ENCODE data around the gene DNAJC17. TPM values are rescaled to one million over a fixed set of nuclear protein-coding genes. Genes with fewer than 3 reads are reported as not detected.

DNAJC17 gene
- total RNA-seq, 1 donor from 2014 or later, result 14.0 TPM

DNA sequence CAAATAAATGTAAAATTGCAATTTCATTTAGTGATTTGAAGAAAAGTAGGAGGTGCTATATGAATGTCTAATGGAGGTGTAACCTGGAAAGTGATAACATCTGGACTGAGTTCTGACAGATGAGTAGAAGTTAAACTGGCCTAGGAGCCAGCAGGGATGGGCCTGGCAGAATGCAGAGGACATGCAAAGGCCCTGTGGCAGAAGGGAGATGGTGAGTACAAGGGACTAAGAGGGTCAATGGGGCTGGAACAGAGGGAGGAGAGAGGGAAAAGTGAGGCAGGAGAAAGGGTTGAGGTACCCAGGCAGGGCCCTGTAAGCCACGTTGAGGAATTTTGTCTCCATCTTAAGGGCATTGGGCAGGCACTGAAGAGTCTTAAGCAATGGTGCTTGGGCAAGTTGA, 24.6 kb upstream of the DNAJC17 start:
- Histone ChIP-seq H3K27me3 (no peaks in the 10 kb centered on the region), H3K9me3 (no peaks in the 10 kb centered on the region), H3K36me3 (no peaks in the 10 kb centered on the region), H3K4me1 (no peaks in the 10 kb centered on the region), H3K27ac (no peak overlapping the region), H3K4me3 (no peak overlapping the region)
- intact Hi-C loops (cut with DNase I), result no loop called here
- DNase-seq (ENCODE audit: extremely low spot score in 2 of 2), result no peak
- TF ChIP-seq POLR2A (IDR thresholded peaks at IDR 0.05) (no peak), POLR2AphosphoS5 (IDR thresholded peaks at IDR 0.05; ENCODE audit: insufficient read depth in 1 of 2, low read depth in 1 of 2) (no peak)
- TF ChIP-seq, protein P1, sequence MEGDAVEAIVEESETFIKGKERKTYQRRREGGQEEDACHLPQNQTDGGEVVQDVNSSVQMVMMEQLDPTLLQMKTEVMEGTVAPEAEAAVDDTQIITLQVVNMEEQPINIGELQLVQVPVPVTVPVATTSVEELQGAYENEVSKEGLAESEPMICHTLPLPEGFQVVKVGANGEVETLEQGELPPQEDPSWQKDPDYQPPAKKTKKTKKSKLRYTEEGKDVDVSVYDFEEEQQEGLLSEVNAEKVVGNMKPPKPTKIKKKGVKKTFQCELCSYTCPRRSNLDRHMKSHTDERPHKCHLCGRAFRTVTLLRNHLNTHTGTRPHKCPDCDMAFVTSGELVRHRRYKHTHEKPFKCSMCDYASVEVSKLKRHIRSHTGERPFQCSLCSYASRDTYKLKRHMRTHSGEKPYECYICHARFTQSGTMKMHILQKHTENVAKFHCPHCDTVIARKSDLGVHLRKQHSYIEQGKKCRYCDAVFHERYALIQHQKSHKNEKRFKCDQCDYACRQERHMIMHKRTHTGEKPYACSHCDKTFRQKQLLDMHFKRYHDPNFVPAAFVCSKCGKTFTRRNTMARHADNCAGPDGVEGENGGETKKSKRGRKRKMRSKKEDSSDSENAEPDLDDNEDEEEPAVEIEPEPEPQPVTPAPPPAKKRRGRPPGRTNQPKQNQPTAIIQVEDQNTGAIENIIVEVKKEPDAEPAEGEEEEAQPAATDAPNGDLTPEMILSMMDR (IDR thresholded peaks at IDR 0.05), result no peak

DNA sequence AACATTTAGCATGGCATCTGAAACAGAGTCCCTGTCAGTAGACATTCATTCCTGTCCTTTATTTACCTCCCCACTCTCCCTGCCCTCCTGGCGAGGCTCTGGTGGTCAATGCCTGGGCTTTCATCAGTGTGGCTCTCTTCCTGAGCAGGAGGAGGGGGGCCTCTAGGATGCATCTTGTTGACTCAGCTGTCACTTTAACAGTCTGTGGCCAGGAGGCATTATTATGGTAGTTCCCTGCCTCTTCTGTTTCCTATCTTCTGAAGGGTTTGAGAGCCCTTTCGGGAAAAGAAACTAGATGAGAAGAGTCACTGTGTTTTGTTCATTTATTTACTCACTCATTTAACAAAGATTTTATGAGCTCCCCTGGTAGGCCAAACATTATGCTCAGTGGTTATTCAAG, 23.6 kb upstream of the DNAJC17 start:
- Histone ChIP-seq H3K9me3 (no peaks in the 10 kb centered on the region), H3K4me3 (no peak overlapping the region), H3K27ac (no peak overlapping the region), H3K27me3 (no peaks in the 10 kb centered on the region), H3K36me3 (no peaks in the 10 kb centered on the region), H3K4me1 (no peaks in the 10 kb centered on the region)
- DNase-seq (ENCODE audit: extremely low spot score in 2 of 2), result no peak
- TF ChIP-seq, protein P1 (IDR thresholded peaks at IDR 0.05), result no peak
- TF ChIP-seq POLR2A (IDR thresholded peaks at IDR 0.05) (no peak), POLR2AphosphoS5 (IDR thresholded peaks at IDR 0.05; ENCODE audit: insufficient read depth in 1 of 2, low read depth in 1 of 2) (no peak)
- intact Hi-C loops (cut with DNase I), result no loop called here

DNA sequence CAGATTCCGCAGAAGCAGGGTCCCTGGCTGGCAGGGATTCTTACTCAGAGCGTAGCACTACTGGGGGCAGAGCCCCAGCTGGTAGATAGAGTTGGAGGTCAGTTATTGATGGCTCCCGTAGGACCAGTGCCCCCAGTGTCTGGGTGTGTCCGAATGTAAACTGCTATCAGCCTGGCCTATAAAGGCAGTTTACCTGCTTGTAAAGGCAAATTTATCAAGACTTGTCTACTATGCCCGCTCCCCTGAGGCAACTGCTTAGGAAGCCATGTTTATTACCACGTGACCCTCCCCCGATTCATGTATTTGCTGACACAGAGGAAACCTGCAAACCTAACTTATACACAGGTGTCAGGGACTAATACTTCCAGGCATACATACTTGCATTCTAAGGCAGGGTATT, 21.8 kb upstream of the DNAJC17 start:
- no peaks in the 10 kb centered on the region for H3K27me3 ChIP-seq
- no peak overlapping the region for H3K27ac ChIP-seq
- DNase-seq (ENCODE audit: extremely low spot score in 2 of 2), result no peak
- intact Hi-C loops (cut with DNase I), result no loop called here
- no peak overlapping the region for H3K4me3 ChIP-seq
- TF ChIP-seq POLR2A (IDR thresholded peaks at IDR 0.05), result no peak
- TF ChIP-seq, protein P1 (IDR thresholded peaks at IDR 0.05), result no peak
- TF ChIP-seq POLR2AphosphoS5 (IDR thresholded peaks at IDR 0.05; ENCODE audit: insufficient read depth in 1 of 2, low read depth in 1 of 2), result no peak
- H3K4me1 ChIP-seq, result no peaks in the 10 kb centered on the region
- H3K36me3 ChIP-seq, result no peaks in the 10 kb centered on the region
- no peaks in the 10 kb centered on the region for H3K9me3 ChIP-seq

DNA sequence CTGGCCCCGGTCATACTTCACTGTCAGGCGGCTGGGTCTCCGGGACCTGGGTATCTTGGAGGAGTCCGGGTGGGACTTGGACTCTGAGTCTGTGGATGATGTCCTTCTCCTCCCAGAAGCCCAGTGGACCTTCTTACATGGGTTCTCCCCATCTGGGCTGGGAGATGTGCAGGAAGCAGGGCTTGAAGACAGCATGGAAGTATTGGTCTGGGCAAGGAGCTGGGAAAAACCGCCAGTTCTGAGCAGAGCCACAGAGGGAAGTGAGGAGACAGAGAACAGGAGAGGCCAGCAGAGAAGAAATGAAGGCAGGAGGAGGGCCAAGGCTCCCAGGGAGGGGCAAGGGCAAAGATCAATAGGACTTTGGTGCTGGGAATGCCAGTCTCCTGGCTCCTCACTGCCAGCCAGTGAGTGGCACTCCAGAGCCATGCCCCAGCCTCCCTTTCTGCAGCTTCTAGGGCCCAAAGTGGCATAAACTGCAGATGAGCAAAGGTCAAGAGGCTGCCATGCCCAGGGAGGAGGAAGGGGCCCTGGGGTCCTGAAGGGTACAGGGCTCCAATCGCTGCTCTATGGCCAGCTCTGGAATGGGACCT, 21.3 kb upstream of the DNAJC17 start, which contains the start of gene PPP1R14D:
PPP1R14D (minus strand) TSS at position 262 of the 590 bp plus-strand sequence; CDS start at position 195, 67 bp downstream.
- Histone ChIP-seq H3K4me3 (no peak within 1 kb of the TSS), H3K4me1 (no peaks in the 10 kb centered on the region), H3K36me3 (no peaks in the 10 kb centered on the region), H3K27me3 (no peaks in the 10 kb centered on the region), H3K9me3 (no peaks in the 10 kb centered on the region), H3K27ac (no peak within 1 kb of the TSS)
- no peak for DNase-seq (ENCODE audit: extremely low spot score in 2 of 2)
- intact Hi-C loops (cut with DNase I), result no loop called here
- TF ChIP-seq POLR2AphosphoS5 (IDR thresholded peaks at IDR 0.05; ENCODE audit: insufficient read depth in 1 of 2, low read depth in 1 of 2) (no peak), POLR2A (IDR thresholded peaks at IDR 0.05) (no peak)
- TF ChIP-seq, protein P1 (IDR thresholded peaks at IDR 0.05), result no peak

DNA sequence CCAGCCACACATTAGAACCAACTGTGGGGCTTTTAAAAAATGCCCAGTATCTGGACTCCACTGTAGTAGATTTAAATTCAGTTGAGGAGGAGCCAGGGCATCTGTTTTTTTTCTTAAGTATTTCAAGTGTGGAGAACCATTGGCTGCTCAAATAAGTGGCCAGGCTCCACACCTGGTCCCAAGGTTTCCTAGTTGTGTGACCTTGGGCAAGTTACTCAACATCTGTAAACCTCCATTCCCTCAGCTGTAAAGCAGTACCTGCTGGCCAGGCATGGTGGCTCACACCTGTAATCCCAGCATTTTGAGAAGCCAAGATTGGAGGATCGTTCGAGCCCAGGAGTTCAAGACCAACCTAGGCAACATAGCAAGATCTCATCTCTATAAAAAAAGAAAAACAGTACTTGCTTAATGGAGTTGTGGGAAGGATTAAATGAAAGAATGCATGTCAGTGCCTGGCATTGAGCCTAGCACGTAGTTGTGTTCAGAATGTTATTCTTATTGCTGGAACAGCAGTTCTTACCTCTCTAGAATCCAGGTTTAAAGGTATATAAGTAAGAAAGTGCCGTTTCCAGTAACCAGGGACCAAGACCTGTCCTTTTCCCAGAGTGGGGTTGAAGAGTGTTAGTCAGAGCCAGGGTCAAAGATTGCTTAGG, 19.3 kb upstream of the DNAJC17 start:
- intact Hi-C loops (cut with DNase I), result no loop called here
- H3K4me1 ChIP-seq, result no peaks in the 10 kb centered on the region
- H3K36me3 ChIP-seq, result no peaks in the 10 kb centered on the region
- no peak overlapping the region for H3K4me3 ChIP-seq
- H3K27me3 ChIP-seq, result no peaks in the 10 kb centered on the region
- no peak overlapping the region for H3K27ac ChIP-seq
- DNase-seq (ENCODE audit: extremely low spot score in 2 of 2), result no peak
- TF ChIP-seq POLR2A (IDR thresholded peaks at IDR 0.05) (no peak), POLR2AphosphoS5 (IDR thresholded peaks at IDR 0.05; ENCODE audit: insufficient read depth in 1 of 2, low read depth in 1 of 2) (no peak)
- TF ChIP-seq, protein P1 (IDR thresholded peaks at IDR 0.05), result no peak
- no peaks in the 10 kb centered on the region for H3K9me3 ChIP-seq
